ENCODE results near the gene TPM4. TPM values are rescaled to one million over a fixed set of nuclear protein-coding genes. Genes with fewer than 3 reads are reported as not detected.
A peak's percentile ranks its signal among the peaks of the same experiment; 100 is the strongest.

The TPM4 gene
- total and polyA plus RNA-seq, 2 donors (not counting 1 experiment from before 2014, with no cell fraction given) = 65.4 to 127 TPM

DNA sequence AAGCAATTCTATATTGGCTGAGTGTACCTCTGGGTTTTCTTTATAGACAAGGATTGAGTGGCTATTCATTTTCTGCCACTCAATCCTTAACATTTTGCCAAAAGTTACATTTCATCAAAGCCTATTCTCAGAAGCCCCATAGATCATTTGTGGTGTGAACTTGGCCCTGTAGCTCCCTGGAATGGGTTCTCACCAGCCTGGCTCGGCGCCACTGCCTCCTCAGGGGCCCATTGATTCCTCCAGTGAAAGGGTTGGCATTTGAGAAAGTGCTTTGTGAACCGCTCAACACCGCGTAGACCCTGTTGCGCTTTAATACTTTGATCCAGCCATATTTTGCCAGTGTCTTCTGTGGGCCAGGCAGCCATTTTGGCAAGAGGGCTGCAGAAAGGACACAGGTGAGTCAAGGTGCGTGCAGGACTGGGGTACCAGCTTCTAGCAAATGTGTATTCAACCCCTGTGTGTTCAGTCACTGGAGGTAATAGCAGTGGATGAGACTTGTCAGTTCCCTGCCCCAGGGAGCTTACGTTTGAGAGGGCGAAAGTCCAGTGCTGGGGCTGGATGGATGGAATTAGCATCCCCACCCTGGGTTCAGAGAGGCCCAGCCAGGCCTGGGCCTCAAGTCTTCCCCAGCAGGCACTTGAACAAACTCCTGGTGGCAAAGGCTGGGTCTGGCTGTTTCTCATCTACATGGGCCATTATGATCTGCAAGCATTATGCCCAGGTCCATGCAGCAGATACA is 39.2 kb downstream of the TPM4 start:
- peaks cover 76% of the 10 kb centered on the region for H3K4me1 Mint-ChIP-seq
- H3K4me2 ChIP-seq (replicated peaks; ENCODE audit: low read depth, low read length, poor library complexity, severe bottlenecking) = no peak overlapping the region
- 99% methylated on average over 9 of the region's 9 CpGs for WGBS (ENCODE audit: insufficient coverage)
- peak overlapping the region; percentile 36 for H3K4me3 Mint-ChIP-seq
- peaks cover 0 to 6% (median 0%) of the 10 kb centered on the region in 3 donors for H3K9me3 ChIP-seq (ENCODE audit: control extremely low read depth in 1 of 3, control insufficient read depth in 2 of 3, insufficient read depth in 1 of 3, low read length in 2 of 3)
- H3K4me3 ChIP-seq (ENCODE audit: control extremely low read depth in 1 of 5, extremely low read depth in 1 of 5, insufficient read depth in 1 of 5, low read depth in 2 of 5, low read length in 4 of 5) = no peak overlapping the region
- peaks cover 71% of the 10 kb centered on the region for H3K79me2 ChIP-seq (ENCODE audit: control insufficient read depth, insufficient read depth, low read length)
- H3K27me3 Mint-ChIP-seq = no peaks in the 10 kb centered on the region
- peaks cover 33% of the 10 kb centered on the region for H4K20me1 ChIP-seq (ENCODE audit: control insufficient read depth, insufficient read depth, low read length, poor library complexity, severe bottlenecking)
- H3K9me3 Mint-ChIP-seq (ENCODE audit: insufficient read depth) = no peaks in the 10 kb centered on the region
- H3K27ac ChIP-seq (ENCODE audit: low read length in 2 of 2) = peak overlapping the region in 1 of 2 donors; percentile 88
- peaks cover 6 to 23% of the 10 kb centered on the region in 2 experiments for H3K36me3 ChIP-seq (replicated peaks in 1 of 2; ENCODE audit: control extremely low read depth in 1 of 2, control insufficient read depth in 1 of 2, extremely low read depth in 1 of 2, insufficient read depth in 2 of 2, low read length in 1 of 2)
- no peak for DNase-seq
- peaks cover 68 to 88% of the 10 kb centered on the region in 2 donors for H3K4me1 ChIP-seq (ENCODE audit: control insufficient read depth in 2 of 2, insufficient read depth in 2 of 2, low read length in 2 of 2)
- POLR2A ChIA-PET = interaction anchor here (0.6 to 0.8 kb wide), 4 partner anchors 21 to 991 kb away, joined by 3 read pairs; no protein-coding TSS in a partner anchor
- peak overlapping the region; percentile 86 for H3K27ac Mint-ChIP-seq
- H3K27me3 ChIP-seq (replicated peaks in 1 of 4; ENCODE audit: control extremely low read depth in 1 of 4, control insufficient read depth in 3 of 4, insufficient read depth in 4 of 4, low read length in 3 of 4) = no peaks in the 10 kb centered on the region
- H2AFZ ChIP-seq (ENCODE audit: insufficient read depth, low read depth, low read length, poor library complexity, severe bottlenecking) = no peak overlapping the region
- CTCF ChIA-PET = interaction anchor here (0.7 to 4.9 kb wide), 4 partner anchors 18 to 69 kb away, joined by 3 to 63 read pairs (median 21); partner anchors contain the start of genes FAM32A and HSH2D
- no peak overlapping the region for H3K9ac ChIP-seq (ENCODE audit: low read length)
- intact Hi-C loops (cut with micrococcal nuclease) = loop anchor here (10.0 kb wide), 1 partner anchor 469 kb away; no protein-coding TSS in a partner anchor
- no peak for TF ChIP-seq EZH2 (IDR thresholded peaks at IDR 0.05; ENCODE audit: borderline replicate concordance, insufficient read depth, low read depth, low read length, poor library complexity, severe bottlenecking)
- TF ChIP-seq, protein P1, sequence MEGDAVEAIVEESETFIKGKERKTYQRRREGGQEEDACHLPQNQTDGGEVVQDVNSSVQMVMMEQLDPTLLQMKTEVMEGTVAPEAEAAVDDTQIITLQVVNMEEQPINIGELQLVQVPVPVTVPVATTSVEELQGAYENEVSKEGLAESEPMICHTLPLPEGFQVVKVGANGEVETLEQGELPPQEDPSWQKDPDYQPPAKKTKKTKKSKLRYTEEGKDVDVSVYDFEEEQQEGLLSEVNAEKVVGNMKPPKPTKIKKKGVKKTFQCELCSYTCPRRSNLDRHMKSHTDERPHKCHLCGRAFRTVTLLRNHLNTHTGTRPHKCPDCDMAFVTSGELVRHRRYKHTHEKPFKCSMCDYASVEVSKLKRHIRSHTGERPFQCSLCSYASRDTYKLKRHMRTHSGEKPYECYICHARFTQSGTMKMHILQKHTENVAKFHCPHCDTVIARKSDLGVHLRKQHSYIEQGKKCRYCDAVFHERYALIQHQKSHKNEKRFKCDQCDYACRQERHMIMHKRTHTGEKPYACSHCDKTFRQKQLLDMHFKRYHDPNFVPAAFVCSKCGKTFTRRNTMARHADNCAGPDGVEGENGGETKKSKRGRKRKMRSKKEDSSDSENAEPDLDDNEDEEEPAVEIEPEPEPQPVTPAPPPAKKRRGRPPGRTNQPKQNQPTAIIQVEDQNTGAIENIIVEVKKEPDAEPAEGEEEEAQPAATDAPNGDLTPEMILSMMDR (IDR thresholded peaks at IDR 0.05) = no peak
- ATAC-seq (ENCODE audit: low read depth) = no peak

DNA sequence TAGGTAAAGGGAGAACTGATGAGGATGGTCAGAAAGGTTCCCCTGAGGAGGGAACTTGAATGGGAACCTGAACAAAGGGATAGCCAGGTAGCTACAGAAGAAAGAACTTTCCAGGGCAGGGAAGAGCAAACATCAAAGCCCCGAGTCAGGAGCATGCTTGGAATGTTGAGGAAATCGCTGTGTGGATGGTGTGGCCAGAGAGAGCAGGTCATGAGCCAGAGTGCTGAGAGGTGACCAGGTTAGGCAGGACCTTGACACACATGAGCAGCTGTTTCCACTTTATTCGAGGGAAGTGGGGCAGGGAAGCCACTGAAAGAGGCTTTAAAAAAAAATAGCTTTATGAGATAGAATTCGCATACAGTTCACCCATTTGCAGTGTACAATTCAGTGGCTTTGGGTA is 39.8 kb downstream of the TPM4 start:
- DNase-seq (no peak), ATAC-seq (ENCODE audit: low read depth) (no peak)
- Histone ChIP-seq H2AFZ (ENCODE audit: insufficient read depth, low read depth, low read length, poor library complexity, severe bottlenecking) (no peak overlapping the region), H3K9ac (ENCODE audit: low read length) (no peak overlapping the region), H3K4me1 (ENCODE audit: control insufficient read depth in 2 of 2, insufficient read depth in 2 of 2, low read length in 2 of 2) (peaks cover 73 to 88% of the 10 kb centered on the region in 2 donors), H3K9me3 (ENCODE audit: control extremely low read depth in 1 of 3, control insufficient read depth in 2 of 3, insufficient read depth in 1 of 3, low read length in 2 of 3) (peaks cover 0 to 6% (median 0%) of the 10 kb centered on the region in 3 donors), H3K27me3 (replicated peaks in 1 of 4; ENCODE audit: control extremely low read depth in 1 of 4, control insufficient read depth in 3 of 4, insufficient read depth in 4 of 4, low read length in 3 of 4) (no peaks in the 10 kb centered on the region), H3K4me2 (replicated peaks; ENCODE audit: low read depth, low read length, poor library complexity, severe bottlenecking) (no peak overlapping the region), H3K36me3 (replicated peaks in 1 of 2; ENCODE audit: control extremely low read depth in 1 of 2, control insufficient read depth in 1 of 2, extremely low read depth in 1 of 2, insufficient read depth in 2 of 2, low read length in 1 of 2) (peaks cover 6 to 26% of the 10 kb centered on the region in 2 experiments), H4K20me1 (ENCODE audit: control insufficient read depth, insufficient read depth, low read length, poor library complexity, severe bottlenecking) (peaks cover 34% of the 10 kb centered on the region), H3K27ac (ENCODE audit: low read length in 2 of 2) (peak overlapping the region; percentile 25 to 88), H3K79me2 (ENCODE audit: control insufficient read depth, insufficient read depth, low read length) (peaks cover 71% of the 10 kb centered on the region), H3K4me3 (ENCODE audit: control extremely low read depth in 1 of 5, extremely low read depth in 1 of 5, insufficient read depth in 1 of 5, low read depth in 2 of 5, low read length in 4 of 5) (no peak overlapping the region)
- POLR2A ChIA-PET = interaction anchor here (0.6 to 0.8 kb wide), 4 partner anchors 22 to 568 kb away, joined by 3 to 10 read pairs (median 3); no protein-coding TSS in a partner anchor
- peaks cover 77% of the 10 kb centered on the region for H3K4me1 Mint-ChIP-seq
- intact Hi-C loops (cut with micrococcal nuclease) = loop anchor here (10.0 kb wide), 1 partner anchor 469 kb away; no protein-coding TSS in a partner anchor
- H3K9me3 Mint-ChIP-seq (ENCODE audit: insufficient read depth) = no peaks in the 10 kb centered on the region
- CTCF ChIA-PET = interaction anchor here (3.4 to 4.9 kb wide), 3 partner anchors 28 to 69 kb away, joined by 14 to 63 read pairs (median 28); partner anchors contain the start of genes FAM32A and HSH2D
- peak overlapping the region; percentile 36 for H3K4me3 Mint-ChIP-seq
- no peaks in the 10 kb centered on the region for H3K27me3 Mint-ChIP-seq
- peak overlapping the region; percentile 86 for H3K27ac Mint-ChIP-seq
- 96% methylated on average over 2 of the region's 4 CpGs for WGBS (ENCODE audit: insufficient coverage)
- TF ChIP-seq, protein P1 (IDR thresholded peaks at IDR 0.05) = no peak
- no peak for TF ChIP-seq EZH2 (IDR thresholded peaks at IDR 0.05; ENCODE audit: borderline replicate concordance, insufficient read depth, low read depth, low read length, poor library complexity, severe bottlenecking)
